Liver (tissue), 9 donors: Measurements from ENCODE around the gene ABCG2. TPM values are rescaled to one million over a fixed set of nuclear protein-coding genes. Genes with fewer than 3 reads are reported as not detected.

ENCODE experiments used
- DNase-seq: peaks from one replicate; pipeline ENCODE4 v3.0.0-alpha.2; 2017; ENCODE audit warnings: low spot score
- H3K27ac ChIP-seq, 2 donors: one replicate each; pipeline ENCODE4 v1.7.0; 2013; ENCODE audit warnings: inconsistent platforms in 2 of 2, low read length in 2 of 2, control low read depth in 1 of 2, low read depth in 1 of 2, mild to moderate bottlenecking in 1 of 2
- H3K27me3 ChIP-seq, 4 donors: one replicate each; pipeline versions ENCODE4 v1.6.1 to v1.7.0; 2013; ENCODE audit warnings: low read length in 3 of 4, inconsistent platforms in 1 of 4, mild to moderate bottlenecking in 1 of 4, moderate library complexity in 1 of 4; ENCODE audit not compliant: control insufficient read depth in 4 of 4, insufficient read depth in 4 of 4
- H3K36me3 ChIP-seq, 4 donors: one replicate each; pipeline versions ENCODE4 v1.6.1 to v1.7.0; 2013; ENCODE audit warnings: low read length in 3 of 4, mild to moderate bottlenecking in 3 of 4, low read depth in 1 of 4, moderate library complexity in 1 of 4; ENCODE audit not compliant: control insufficient read depth in 4 of 4, insufficient read depth in 3 of 4
- H3K4me1 ChIP-seq, 4 donors: one replicate each; pipeline versions ENCODE4 v1.6.1 to v1.7.0; 2013; ENCODE audit warnings: low read length in 3 of 4, mild to moderate bottlenecking in 3 of 4, moderate library complexity in 1 of 4; ENCODE audit not compliant: control insufficient read depth in 4 of 4, insufficient read depth in 4 of 4
- H3K4me3 ChIP-seq, 3 donors: one replicate each; pipeline versions ENCODE4 v1.6.1 to v1.7.0; 2013; ENCODE audit warnings: low read length in 3 of 3, control low read depth in 1 of 3, low read depth in 1 of 3, mild to moderate bottlenecking in 1 of 3
- H3K9ac ChIP-seq, 2 donors: one replicate each; pipeline ENCODE4 v1.7.0; 2013; ENCODE audit warnings: low read length in 2 of 2, mild to moderate bottlenecking in 2 of 2, moderate library complexity in 2 of 2, control low read depth in 1 of 2, low read depth in 1 of 2
- H3K9me3 ChIP-seq, 4 donors: one replicate each; pipeline versions ENCODE4 v1.6.1 to v1.7.0; 2013; ENCODE audit warnings: low read length in 3 of 4; ENCODE audit not compliant: control insufficient read depth in 4 of 4
- ATF3 ChIP-seq: IDR thresholded peaks from 2 replicates; pipeline ENCODE4 v1.6.1; 2016; ENCODE audit warnings: antibody characterized with exemption
- EGR1 ChIP-seq, 2 donors: IDR thresholded peaks; 2 replicates each; pipeline ENCODE4 v1.6.1; 2016 to 2018; ENCODE audit warnings: antibody characterized with exemption in 2 of 2, low read depth in 2 of 2
- FOXA1 ChIP-seq: IDR thresholded peaks from 2 replicates; pipeline ENCODE4 v1.6.1; 2016; ENCODE audit warnings: antibody characterized with exemption
- FOXA2 ChIP-seq: IDR thresholded peaks from 2 replicates; pipeline ENCODE4 v1.6.1; 2016; ENCODE audit warnings: antibody characterized with exemption
- GABPA ChIP-seq, 2 donors: IDR thresholded peaks in 1 of 2; conservative IDR thresholded peaks in 1 of 2; 2 replicates each; pipeline ENCODE4 v1.6.1; 2016; ENCODE audit warnings: antibody characterized with exemption in 2 of 2, mild to moderate bottlenecking in 1 of 2, moderate library complexity in 1 of 2
- HNF4A ChIP-seq, 2 donors: conservative IDR thresholded peaks; 2 replicates each; pipeline ENCODE4 v1.6.1; 2016; ENCODE audit warnings: antibody characterized with exemption in 2 of 2, mild to moderate bottlenecking in 2 of 2
- HNF4G ChIP-seq: IDR thresholded peaks from 2 replicates; pipeline ENCODE4 v1.6.1; 2016; ENCODE audit warnings: antibody characterized with exemption
- JUND ChIP-seq, 2 donors: IDR thresholded peaks; 2 replicates each; pipeline ENCODE4 v1.6.1; 2016; ENCODE audit warnings: antibody characterized with exemption in 2 of 2
- NR2F2 ChIP-seq: IDR thresholded peaks from 2 replicates; pipeline ENCODE4 v1.6.1; 2016; ENCODE audit warnings: antibody characterized with exemption
- RXRA ChIP-seq, 2 donors: IDR thresholded peaks; 2 replicates each; pipeline ENCODE4 v1.6.1; 2017 to 2018; ENCODE audit warnings: antibody characterized with exemption in 2 of 2, mild to moderate bottlenecking in 1 of 2
- SP1 ChIP-seq: IDR thresholded peaks from 2 replicates; pipeline ENCODE4 v1.6.1; 2018; ENCODE audit warnings: antibody characterized with exemption, mild to moderate bottlenecking
- TAF1 ChIP-seq: conservative IDR thresholded peaks from 2 replicates; pipeline ENCODE4 v1.6.1; 2016; ENCODE audit warnings: antibody characterized with exemption, mild to moderate bottlenecking
- YY1 ChIP-seq: IDR thresholded peaks from 2 replicates; pipeline ENCODE4 v1.6.1; 2016; ENCODE audit warnings: antibody characterized with exemption, mild to moderate bottlenecking
- ZBTB33 ChIP-seq: IDR thresholded peaks from 2 replicates; pipeline ENCODE4 v1.6.1; 2016; ENCODE audit warnings: antibody characterized with exemption
- WGBS: extraction: QIAGEN DNeasy Blood & Tissue Kit; methylation state at CpG from one replicate; pipeline ENCODE4 v1.1.7; 2013; 5-methylcytosine and 5-hydroxymethylcytosine counted together
- polyA plus RNA-seq, 2 donors: library from polyadenylated mRNA; stranded (reverse) in 1 of 2; unstranded in 1 of 2; fragments of 200-250 nt in 1 of 2; fragments of >200 nt in 1 of 2; fragmentation: Nextera tagmentation in 1 of 2; extraction: Ambion mirVana in 1 of 2; gene quantifications; one replicate each; pipeline versions ENCODE4 v1.2.1 to v1.2.3, GENCODE V29; 2013 to 2015
- total RNA-seq, 2 donors: library from RNA; depleted of rRNA; stranded (reverse); fragments of >200 nt; gene quantifications; one replicate each; pipeline ENCODE4 v1.2.3, GENCODE V29; 2014
- TF ChIP-seq, protein P1 (sequence below): fragments of 150-350 bp; IDR thresholded peaks from 2 replicates; pipeline ENCODE4 v1.5.1; 2017; ENCODE audit warnings: improper control_type of control experiment, low read depth, low read length; ENCODE audit not compliant: missing input control
- donor health status: healthy.
- donor health status: healthy.
- donor health status: healthy.
- donor health status: healthy.
- donor health status: healthy.

ABCG2 gene
- total and polyA plus RNA-seq, 4 donors: 1.9 to 23.6 (median 7.0) TPM

DNA sequence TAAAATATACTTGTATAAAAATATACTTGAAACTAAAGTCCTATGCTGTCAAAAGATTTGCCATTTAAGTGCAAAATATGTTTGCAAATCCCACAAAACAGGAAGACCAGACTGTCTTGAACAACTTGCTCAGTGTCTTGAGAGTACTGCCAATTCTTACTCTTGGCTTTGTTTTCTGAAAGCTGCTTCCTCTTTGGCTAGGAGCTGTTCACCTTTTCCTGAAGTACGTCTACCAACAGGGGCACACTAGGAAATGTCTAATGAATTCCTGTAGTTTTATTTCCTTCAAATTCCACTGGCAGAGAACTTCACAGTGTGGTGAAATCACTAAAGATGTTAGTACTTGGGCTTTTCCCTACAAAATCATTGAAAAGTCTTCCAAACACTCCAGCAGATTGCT is 46.4 kb upstream of the ABCG2 start:
- 32% methylated on average over 1 of the region's 1 CpG for WGBS
- Histone ChIP-seq H3K4me3 (no peak overlapping the region), H3K27ac (no peak overlapping the region), H3K9me3 (no peaks in the 10 kb centered on the region), H3K4me1 (no peaks in the 10 kb centered on the region), H3K9ac (no peak overlapping the region), H3K36me3 (no peaks in the 10 kb centered on the region), H3K27me3 (no peaks in the 10 kb centered on the region)
- DNase-seq: no peak
- TF ChIP-seq NR2F2 (peak; percentile 48), EGR1 (IDR thresholded peaks at IDR 0.05; ENCODE audit: low read depth in 2 of 2) (no peak)

DNA sequence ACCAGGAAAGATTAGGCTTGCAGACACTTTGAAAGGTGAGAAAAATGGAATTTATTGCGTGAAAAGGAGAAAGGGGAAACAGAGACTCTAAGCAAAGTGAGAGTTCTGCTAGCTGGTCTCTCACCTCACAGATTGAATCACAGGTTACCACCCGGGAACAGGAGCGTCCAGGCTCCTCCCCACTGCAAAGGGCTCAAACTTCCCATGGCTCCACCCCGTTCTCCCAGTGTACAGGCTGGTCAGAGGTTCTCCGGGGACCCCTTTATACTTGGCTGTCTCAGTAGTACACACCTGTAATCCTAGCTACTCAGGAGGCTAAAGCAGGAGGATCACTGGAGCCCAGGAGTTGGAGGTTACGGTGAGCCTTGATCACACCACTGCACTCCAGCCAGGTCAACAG is 44.0 kb upstream of the ABCG2 start:
- TF ChIP-seq JUND (IDR thresholded peaks at IDR 0.05) (no peak), GABPA (IDR thresholded peaks at IDR 0.05 in 1 of 2, conservative IDR thresholded peaks at IDR 0.05 in 1 of 2) (no peak), TAF1 (no peak), FOXA2 (no peak), HNF4A (conservative IDR thresholded peaks at IDR 0.05) (no peak)
- WGBS: 87% methylated on average over 6 of the region's 6 CpGs

DNA sequence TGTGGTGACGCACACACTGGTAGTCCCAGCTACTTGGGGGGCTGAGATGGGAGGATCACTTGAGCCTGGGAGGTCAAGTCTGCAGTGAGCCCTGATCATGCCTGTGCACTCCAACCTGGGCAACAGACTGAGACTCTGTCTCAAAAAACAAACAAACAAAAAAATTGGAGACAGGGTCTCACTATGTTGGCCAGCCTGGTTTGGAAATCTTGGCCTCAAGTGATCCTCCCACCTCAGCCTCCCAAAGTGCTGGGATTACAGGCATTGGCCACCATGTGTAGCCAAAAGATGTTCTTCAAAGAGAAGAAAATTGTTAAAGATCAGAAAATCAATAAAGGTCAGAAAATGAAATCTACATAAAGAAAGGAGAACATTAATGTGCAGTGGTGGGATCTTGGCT is 41.7 kb upstream of the ABCG2 start:
- no peaks in the 10 kb centered on the region for H3K4me1 ChIP-seq

More for the DNA sequence above, 44.0 kb upstream of the ABCG2 start:
- no peaks in the 10 kb centered on the region for H3K9me3 ChIP-seq
- H3K36me3 ChIP-seq: no peaks in the 10 kb centered on the region
- H3K27ac ChIP-seq: no peak overlapping the region
- H3K4me1 ChIP-seq: no peaks in the 10 kb centered on the region
- H3K4me3 ChIP-seq: no peak overlapping the region
- H3K9ac ChIP-seq: no peak overlapping the region
- DNase-seq: no peak
- no peaks in the 10 kb centered on the region for H3K27me3 ChIP-seq

More for the DNA sequence above, 41.7 kb upstream of the ABCG2 start:
- H3K27me3 ChIP-seq: no peaks in the 10 kb centered on the region
- TF ChIP-seq FOXA2: no peak
- TF ChIP-seq SP1: no peak
- TF ChIP-seq FOXA1: no peak
- TF ChIP-seq RXRA (IDR thresholded peaks at IDR 0.05): no peak
- no peak for TF ChIP-seq TAF1
- no peak for TF ChIP-seq HNF4G
- no peak for TF ChIP-seq YY1
- no peak for TF ChIP-seq JUND (IDR thresholded peaks at IDR 0.05)
- TF ChIP-seq NR2F2: no peak
- TF ChIP-seq HNF4A (conservative IDR thresholded peaks at IDR 0.05): no peak
- no peak for TF ChIP-seq ATF3
- TF ChIP-seq, protein P1, sequence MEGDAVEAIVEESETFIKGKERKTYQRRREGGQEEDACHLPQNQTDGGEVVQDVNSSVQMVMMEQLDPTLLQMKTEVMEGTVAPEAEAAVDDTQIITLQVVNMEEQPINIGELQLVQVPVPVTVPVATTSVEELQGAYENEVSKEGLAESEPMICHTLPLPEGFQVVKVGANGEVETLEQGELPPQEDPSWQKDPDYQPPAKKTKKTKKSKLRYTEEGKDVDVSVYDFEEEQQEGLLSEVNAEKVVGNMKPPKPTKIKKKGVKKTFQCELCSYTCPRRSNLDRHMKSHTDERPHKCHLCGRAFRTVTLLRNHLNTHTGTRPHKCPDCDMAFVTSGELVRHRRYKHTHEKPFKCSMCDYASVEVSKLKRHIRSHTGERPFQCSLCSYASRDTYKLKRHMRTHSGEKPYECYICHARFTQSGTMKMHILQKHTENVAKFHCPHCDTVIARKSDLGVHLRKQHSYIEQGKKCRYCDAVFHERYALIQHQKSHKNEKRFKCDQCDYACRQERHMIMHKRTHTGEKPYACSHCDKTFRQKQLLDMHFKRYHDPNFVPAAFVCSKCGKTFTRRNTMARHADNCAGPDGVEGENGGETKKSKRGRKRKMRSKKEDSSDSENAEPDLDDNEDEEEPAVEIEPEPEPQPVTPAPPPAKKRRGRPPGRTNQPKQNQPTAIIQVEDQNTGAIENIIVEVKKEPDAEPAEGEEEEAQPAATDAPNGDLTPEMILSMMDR: no peak
- TF ChIP-seq ZBTB33: no peak
- H3K9me3 ChIP-seq: no peaks in the 10 kb centered on the region
- 96% methylated on average over 1 of the region's 1 CpG for WGBS
- no peak overlapping the region for H3K4me3 ChIP-seq
- H3K9ac ChIP-seq: no peak overlapping the region
- no peak overlapping the region for H3K27ac ChIP-seq
- H3K36me3 ChIP-seq: no peaks in the 10 kb centered on the region
- no peak for DNase-seq
